ENCODE measurements around the gene KCNAB1. TPM values are rescaled to one million over a fixed set of nuclear protein-coding genes. Genes with fewer than 3 reads are reported as not detected.
A peak's percentile ranks its signal among the peaks of the same experiment; 100 is the strongest.

Gene KCNAB1
- total and polyA plus RNA-seq, 4 experiments from 2014 or later = 0.40 to 0.58 TPM; not detected in 2

DNA sequence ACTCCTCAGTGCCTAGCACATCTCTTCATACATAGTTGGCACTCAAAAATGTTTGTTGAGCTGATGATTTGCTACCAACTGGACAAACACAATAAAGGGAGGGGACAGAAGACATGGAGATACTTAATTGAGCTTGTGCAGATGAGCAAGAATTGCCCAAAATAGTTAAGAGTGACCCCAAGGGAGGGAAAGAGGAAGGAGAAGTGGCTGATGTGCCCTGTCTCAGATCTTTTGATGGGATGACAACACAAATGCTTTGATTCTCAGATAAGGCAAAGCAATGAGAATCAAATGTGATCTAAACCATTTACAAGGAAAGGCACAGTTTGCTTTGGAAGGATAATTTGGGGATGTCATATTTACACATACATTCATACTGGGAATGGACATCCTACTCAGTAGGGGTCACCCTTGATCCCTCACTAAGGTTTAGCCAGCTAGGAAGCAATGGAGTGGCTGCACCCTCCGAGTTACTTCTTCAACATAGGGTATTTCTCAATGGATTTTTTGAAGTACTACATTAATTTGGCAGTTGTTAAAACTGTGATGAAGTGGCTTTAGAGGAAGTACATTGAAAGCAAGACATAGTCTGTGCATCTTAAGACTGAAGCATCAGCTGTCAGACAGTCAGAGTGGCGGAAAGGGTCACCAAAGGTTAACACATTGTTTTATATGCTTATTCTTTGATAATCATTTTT is 456.4 kb downstream of the KCNAB1 start:
- Histone ChIP-seq H3K36me3 (ENCODE audit: insufficient read depth, low read length) (no peaks in the 10 kb centered on the region), H3K27ac (ENCODE audit: low read depth, low read length) (no peak overlapping the region), H3K27me3 (ENCODE audit: insufficient read depth, low read length) (no peaks in the 10 kb centered on the region), H3K4me3 (ENCODE audit: low read length in 2 of 2) (no peak overlapping the region), H3K9me3 (ENCODE audit: control insufficient read depth in 1 of 2, low read length in 2 of 2) (no peaks in the 10 kb centered on the region), H3K4me1 (ENCODE audit: insufficient read depth, low read length) (no peaks in the 10 kb centered on the region)
- Mint-ChIP-seq H3K4me1 (no peaks in the 10 kb centered on the region), H3K4me3 (no peak overlapping the region), H3K27me3 (peaks cover 6 to 21% of the 10 kb centered on the region in 2 donors), H3K27ac (peak overlapping the region in 1 of 7 donors; percentile 33), H3K9me3 (no peaks in the 10 kb centered on the region), H3K36me3 (no peaks in the 10 kb centered on the region)
- ChIA-PET CTCF (ENCODE audit: partially characterized antibody) (interaction anchor here (0.8 to 1.4 kb wide), 2 partner anchors 23 to 504 kb away, joined by 3 read pairs; no protein-coding TSS in a partner anchor), POLR2A (ENCODE audit: partially characterized antibody) (no interaction called here)
- no peak for DNase-seq
- intact Hi-C loops (cut with micrococcal nuclease) = no loop called here

DNA sequence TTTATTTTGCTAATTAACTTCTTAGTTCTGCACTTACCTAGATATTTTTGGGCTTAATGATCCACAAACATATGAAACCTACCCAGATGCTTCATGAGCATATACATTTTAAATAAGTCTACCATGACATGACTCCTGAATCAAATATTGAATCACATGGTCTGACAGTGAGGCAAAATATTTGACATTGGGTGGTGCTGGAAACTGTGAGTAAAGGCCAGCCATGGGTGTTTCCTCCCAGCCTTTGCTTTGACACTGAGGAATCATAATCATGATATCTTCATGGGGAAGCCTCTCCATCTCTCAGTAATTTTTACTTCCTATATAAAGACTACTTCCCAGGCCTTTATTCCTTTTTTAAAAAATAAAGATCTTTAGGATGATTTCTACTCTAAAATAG is 457.4 kb downstream of the KCNAB1 start:
- intact Hi-C loops (cut with micrococcal nuclease) = no loop called here
- no peak overlapping the region for H3K4me3 ChIP-seq (ENCODE audit: low read length in 2 of 2)
- H3K27me3 ChIP-seq (ENCODE audit: insufficient read depth, low read length) = no peaks in the 10 kb centered on the region
- no peak overlapping the region for H3K27ac ChIP-seq (ENCODE audit: low read depth, low read length)
- H3K36me3 ChIP-seq (ENCODE audit: insufficient read depth, low read length) = no peaks in the 10 kb centered on the region
- H3K9me3 ChIP-seq (ENCODE audit: control insufficient read depth in 1 of 2, low read length in 2 of 2) = no peaks in the 10 kb centered on the region
- DNase-seq = no peak
- Mint-ChIP-seq H3K27me3 (peaks cover 7 to 17% of the 10 kb centered on the region in 2 donors), H3K27ac (no peak overlapping the region), H3K4me3 (no peak overlapping the region), H3K4me1 (no peaks in the 10 kb centered on the region), H3K9me3 (no peaks in the 10 kb centered on the region), H3K36me3 (no peaks in the 10 kb centered on the region)
- POLR2A ChIA-PET (ENCODE audit: partially characterized antibody) = no interaction called here
- no peaks in the 10 kb centered on the region for H3K4me1 ChIP-seq (ENCODE audit: insufficient read depth, low read length)
- CTCF ChIA-PET (ENCODE audit: partially characterized antibody) = interaction anchor here (1.3 to 1.5 kb wide), 2 partner anchors 11 to 96 kb away, joined by 3 to 5 read pairs; no protein-coding TSS in a partner anchor

DNA sequence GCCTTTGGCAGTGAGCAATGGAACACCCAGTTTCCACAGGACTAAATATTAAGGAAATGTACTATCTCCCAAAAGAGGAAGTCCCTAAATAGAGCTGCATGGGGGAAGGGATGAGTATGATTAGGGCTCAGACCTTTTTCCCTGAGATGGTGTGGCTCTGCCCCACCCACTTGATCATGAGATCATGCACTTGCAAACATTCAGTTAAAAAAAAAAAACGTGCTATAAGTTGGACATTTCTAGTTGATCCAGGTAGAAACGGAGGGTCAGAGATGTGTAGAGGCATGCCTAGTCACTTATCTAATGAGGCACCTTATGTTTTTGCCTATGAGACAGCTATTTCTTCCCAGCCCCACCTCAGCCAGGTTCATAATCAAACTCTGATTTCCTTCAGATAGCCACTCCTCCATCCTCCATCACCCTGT is 459.1 kb downstream of the KCNAB1 start:
- intact Hi-C loops (cut with micrococcal nuclease) = no loop called here
- H3K4me1 ChIP-seq (ENCODE audit: insufficient read depth, low read length) = peaks cover 4% of the 10 kb centered on the region
- H3K4me3 Mint-ChIP-seq = no peak overlapping the region
- H3K27ac Mint-ChIP-seq = no peak overlapping the region
- H3K4me3 ChIP-seq (ENCODE audit: low read length in 2 of 2) = no peak overlapping the region
- H3K27ac ChIP-seq (ENCODE audit: low read depth, low read length) = no peak overlapping the region
- H3K9me3 ChIP-seq (ENCODE audit: control insufficient read depth in 1 of 2, low read length in 2 of 2) = no peaks in the 10 kb centered on the region
- H3K36me3 Mint-ChIP-seq = no peaks in the 10 kb centered on the region
- peaks cover 0 to 4% (median 2%) of the 10 kb centered on the region in 4 donors for H3K4me1 Mint-ChIP-seq
- no peaks in the 10 kb centered on the region for H3K27me3 ChIP-seq (ENCODE audit: insufficient read depth, low read length)
- peaks cover 7 to 11% of the 10 kb centered on the region in 2 donors for H3K27me3 Mint-ChIP-seq
- H3K9me3 Mint-ChIP-seq = no peaks in the 10 kb centered on the region
- no peak for DNase-seq
- no peaks in the 10 kb centered on the region for H3K36me3 ChIP-seq (ENCODE audit: insufficient read depth, low read length)
- CTCF ChIA-PET (ENCODE audit: partially characterized antibody) = interaction anchor here (1.5 kb wide), 1 partner anchor 94 kb away, joined by 5 read pairs; no protein-coding TSS in a partner anchor
- POLR2A ChIA-PET (ENCODE audit: partially characterized antibody) = no interaction called here

DNA sequence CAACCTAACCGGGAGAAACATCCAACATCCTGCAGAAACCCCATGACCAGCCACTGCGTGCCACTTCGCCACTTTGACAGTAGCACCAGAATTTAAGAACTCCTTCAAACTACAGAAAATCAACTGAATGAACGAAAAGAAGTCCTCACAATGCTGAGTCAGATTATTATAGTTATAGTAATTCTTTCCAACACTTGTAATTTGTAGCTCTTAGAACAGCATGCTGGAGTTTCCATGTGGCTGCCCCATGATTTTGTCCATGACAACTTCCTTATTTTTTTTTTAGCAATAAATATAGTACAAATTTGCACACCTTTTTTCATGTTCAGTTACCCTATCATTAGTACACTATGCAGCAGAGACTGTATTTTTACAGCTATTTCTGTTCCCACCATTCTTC is 460.7 kb downstream of the KCNAB1 start:
- Mint-ChIP-seq H3K27me3 (peaks cover 4 to 5% of the 10 kb centered on the region in 2 donors), H3K4me1 (peaks cover 0 to 4% (median 2%) of the 10 kb centered on the region in 4 donors)

DNA sequence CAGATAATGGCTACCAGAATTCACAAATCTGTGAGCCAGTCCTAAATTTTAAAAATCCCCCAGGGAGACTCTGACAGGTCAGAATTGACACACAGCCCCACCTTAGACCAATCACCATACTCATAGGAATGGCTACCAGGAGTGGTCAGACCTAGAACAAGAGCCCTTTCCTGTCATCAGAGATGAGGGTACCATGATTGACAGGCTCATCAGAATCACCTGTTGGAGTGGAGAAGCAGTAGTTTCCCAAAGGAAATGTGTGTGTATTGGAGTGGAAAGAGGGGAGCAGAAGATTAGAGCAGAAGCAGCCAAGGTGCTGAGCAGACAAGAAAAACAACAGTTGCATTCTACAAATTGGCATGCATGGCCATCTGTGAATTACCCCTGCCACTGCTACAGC is 461.6 kb downstream of the KCNAB1 start:
- no peak overlapping the region for H3K27ac Mint-ChIP-seq
- H3K36me3 ChIP-seq (ENCODE audit: insufficient read depth, low read length) = no peaks in the 10 kb centered on the region
- no peaks in the 10 kb centered on the region for H3K27me3 ChIP-seq (ENCODE audit: insufficient read depth, low read length)
- H3K27ac ChIP-seq (ENCODE audit: low read depth, low read length) = no peak overlapping the region
- H3K36me3 Mint-ChIP-seq = no peaks in the 10 kb centered on the region
- peaks cover 2 to 3% of the 10 kb centered on the region in 2 donors for H3K27me3 Mint-ChIP-seq
- H3K9me3 ChIP-seq (ENCODE audit: control insufficient read depth in 1 of 2, low read length in 2 of 2) = no peaks in the 10 kb centered on the region
- POLR2A ChIA-PET (ENCODE audit: partially characterized antibody) = no interaction called here
- H3K4me1 Mint-ChIP-seq = peaks cover 0 to 4% (median 2%) of the 10 kb centered on the region in 4 donors
- H3K4me3 ChIP-seq (ENCODE audit: low read length in 2 of 2) = no peak overlapping the region
- DNase-seq = no peak
- H3K9me3 Mint-ChIP-seq = no peaks in the 10 kb centered on the region
- H3K4me1 ChIP-seq (ENCODE audit: insufficient read depth, low read length) = peaks cover 4% of the 10 kb centered on the region
- no peak overlapping the region for H3K4me3 Mint-ChIP-seq
- CTCF ChIA-PET (ENCODE audit: partially characterized antibody) = no interaction called here
- intact Hi-C loops (cut with micrococcal nuclease) = no loop called here

More for the DNA sequence above, 460.7 kb downstream of the KCNAB1 start:
- Histone ChIP-seq H3K4me1 (ENCODE audit: insufficient read depth, low read length) (peaks cover 4% of the 10 kb centered on the region), H3K36me3 (ENCODE audit: insufficient read depth, low read length) (no peaks in the 10 kb centered on the region), H3K27ac (ENCODE audit: low read depth, low read length) (no peak overlapping the region), H3K27me3 (ENCODE audit: insufficient read depth, low read length) (no peaks in the 10 kb centered on the region), H3K4me3 (ENCODE audit: low read length in 2 of 2) (no peak overlapping the region), H3K9me3 (ENCODE audit: control insufficient read depth in 1 of 2, low read length in 2 of 2) (no peaks in the 10 kb centered on the region)
- Mint-ChIP-seq H3K9me3 (no peaks in the 10 kb centered on the region), H3K27ac (no peak overlapping the region), H3K4me3 (no peak overlapping the region), H3K36me3 (no peaks in the 10 kb centered on the region)
- intact Hi-C loops (cut with micrococcal nuclease) = no loop called here
- ChIA-PET POLR2A (ENCODE audit: partially characterized antibody) (no interaction called here), CTCF (ENCODE audit: partially characterized antibody) (interaction anchor here (0.8 kb wide), 1 partner anchor 26 kb away, joined by 3 read pairs; the partner anchor contains the start of gene SSR3)
- DNase-seq = no peak

DNA sequence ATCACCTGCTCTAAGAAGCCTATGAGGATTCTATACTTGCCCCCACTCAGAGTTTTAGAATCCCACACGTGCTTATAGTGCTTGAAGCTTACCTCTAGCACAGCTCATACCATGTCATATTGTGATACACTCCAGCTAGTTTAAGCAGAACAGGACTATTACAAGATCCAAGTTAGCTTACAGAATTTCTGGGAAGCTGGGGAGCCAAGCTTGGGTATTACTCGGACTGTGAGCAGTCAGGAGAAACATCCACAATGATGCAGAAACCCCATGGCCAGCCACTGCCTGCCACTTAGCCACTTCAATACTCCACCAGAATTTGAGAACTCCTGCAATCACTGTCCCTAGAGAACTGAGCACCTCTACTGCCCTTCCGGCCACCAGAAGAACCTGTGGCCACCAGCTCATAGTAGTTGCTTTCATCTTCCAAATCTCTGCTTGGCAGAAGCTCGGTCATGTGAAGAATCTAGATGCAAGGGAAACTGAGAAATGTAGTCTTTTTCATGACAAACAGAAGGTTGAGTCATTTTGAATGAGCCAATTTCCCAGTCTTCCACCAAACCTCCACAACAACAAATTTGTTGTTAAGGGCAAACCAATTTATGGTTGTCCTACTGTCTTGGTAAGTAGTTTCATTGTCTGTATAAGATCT is 462.3 kb downstream of the KCNAB1 start:
- intact Hi-C loops (cut with micrococcal nuclease) = no loop called here
- no peaks in the 10 kb centered on the region for H3K36me3 Mint-ChIP-seq
- Histone ChIP-seq H3K4me3 (ENCODE audit: low read length in 2 of 2) (no peak overlapping the region), H3K27me3 (ENCODE audit: insufficient read depth, low read length) (no peaks in the 10 kb centered on the region), H3K4me1 (ENCODE audit: insufficient read depth, low read length) (peaks cover 4% of the 10 kb centered on the region), H3K27ac (ENCODE audit: low read depth, low read length) (no peak overlapping the region), H3K36me3 (ENCODE audit: insufficient read depth, low read length) (no peaks in the 10 kb centered on the region), H3K9me3 (ENCODE audit: control insufficient read depth in 1 of 2, low read length in 2 of 2) (no peaks in the 10 kb centered on the region)
- no peak overlapping the region for H3K4me3 Mint-ChIP-seq
- no peak overlapping the region for H3K27ac Mint-ChIP-seq
- no peaks in the 10 kb centered on the region for H3K9me3 Mint-ChIP-seq
- H3K27me3 Mint-ChIP-seq = peaks cover 2 to 3% of the 10 kb centered on the region in 2 donors
- CTCF ChIA-PET (ENCODE audit: partially characterized antibody) = no interaction called here
- no peak for DNase-seq
- POLR2A ChIA-PET (ENCODE audit: partially characterized antibody) = interaction anchor here (0.5 to 0.8 kb wide), 2 partner anchors 22 to 87 kb away, joined by 3 read pairs; no protein-coding TSS in a partner anchor
- H3K4me1 Mint-ChIP-seq = peaks cover 0 to 4% (median 2%) of the 10 kb centered on the region in 4 donors

DNA sequence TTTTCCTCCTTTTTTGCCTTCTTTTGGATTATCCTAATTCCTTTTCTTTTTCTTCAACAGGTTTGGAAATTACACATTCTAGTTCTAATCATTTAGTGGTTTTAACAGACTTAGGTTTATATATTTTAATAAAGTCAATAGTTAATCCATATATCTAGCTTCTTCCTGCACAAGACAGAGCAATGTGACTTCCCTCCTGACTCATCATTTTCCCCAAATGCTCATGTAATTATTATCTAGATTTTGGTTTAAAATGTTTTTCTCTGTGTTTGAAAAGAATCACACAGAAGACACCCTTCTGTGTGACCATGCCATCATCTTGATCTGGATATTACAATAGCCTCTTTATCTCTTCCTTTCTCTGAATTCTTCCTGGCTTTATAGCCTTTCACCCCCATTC is 463.1 kb downstream of the KCNAB1 start:
- no peak for DNase-seq
- no peaks in the 10 kb centered on the region for H3K27me3 ChIP-seq (ENCODE audit: insufficient read depth, low read length)
- H3K27me3 Mint-ChIP-seq = peaks cover 2 to 3% of the 10 kb centered on the region in 2 donors
- no peak overlapping the region for H3K27ac Mint-ChIP-seq
- no peaks in the 10 kb centered on the region for H3K36me3 ChIP-seq (ENCODE audit: insufficient read depth, low read length)
- H3K9me3 Mint-ChIP-seq = no peaks in the 10 kb centered on the region
- no peaks in the 10 kb centered on the region for H3K36me3 Mint-ChIP-seq
- H3K27ac ChIP-seq (ENCODE audit: low read depth, low read length) = no peak overlapping the region
- ChIA-PET CTCF (ENCODE audit: partially characterized antibody) (no interaction called here), POLR2A (ENCODE audit: partially characterized antibody) (interaction anchor here (0.8 kb wide), 1 partner anchor 22 kb away, joined by 3 read pairs; no protein-coding TSS in a partner anchor)
- H3K4me3 ChIP-seq (ENCODE audit: low read length in 2 of 2) = no peak overlapping the region
- intact Hi-C loops (cut with micrococcal nuclease) = no loop called here
- no peak overlapping the region for H3K4me3 Mint-ChIP-seq
- peaks cover 0 to 4% (median 2%) of the 10 kb centered on the region in 4 donors for H3K4me1 Mint-ChIP-seq
- peaks cover 4% of the 10 kb centered on the region for H3K4me1 ChIP-seq (ENCODE audit: insufficient read depth, low read length)
- H3K9me3 ChIP-seq (ENCODE audit: control insufficient read depth in 1 of 2, low read length in 2 of 2) = no peaks in the 10 kb centered on the region

All from CD4-positive, alpha-beta memory T cell (primary cell).